Uterus (tissue), 2 donors: Measurements from ENCODE around the gene C4orf46.

ENCODE experiments used
- CTCF ChIP-seq, 4 experiments: fragments of 200-600 bp in 2 of 4; fragments of 450-650 bp in 2 of 4; sonication (generic) in 2 of 4; IDR thresholded peaks; one replicate each; pipeline ENCODE4 v1.5.1; 2016 to 2019; ENCODE audit warnings: antibody characterized with exemption in 4 of 4, mild to moderate bottlenecking in 2 of 4, moderate library complexity in 1 of 4
- POLR2A ChIP-seq, 2 donors: fragments of 450-650 bp; IDR thresholded peaks; one replicate each; pipeline ENCODE4 v1.6.1; 2016; ENCODE audit warnings: antibody characterized with exemption in 2 of 2, mild to moderate bottlenecking in 1 of 2, moderate library complexity in 1 of 2

- no peak for TF ChIP-seq CTCF (IDR thresholded peaks at IDR 0.05)
- TF ChIP-seq POLR2A (IDR thresholded peaks at IDR 0.05): no peak
Observed at GRCh38 chr4:158688813-158689212, 17.1 kb upstream of the C4orf46 start.
